Dendritic cell treated with granulocyte-macrophage colony-stimulating factor and Interleukin-4, amounts not matched to agents 40 ng/mL and 50 ng/mL, for 4 days (primary cell): ENCODE measurements around the gene CA5A.
"Not testable (repeated sequence)": the region's sequence is repeated elsewhere in the genome, so short reads cannot be mapped to it uniquely, and the experiment has no call there.

Source experiments
- H3K27ac Mint-ChIP-seq: one replicate; pipeline ENCODE4 v1.8.0; 2022; ENCODE audit warnings: mild to moderate bottlenecking, mixed read lengths
- H3K27me3 Mint-ChIP-seq: one replicate; pipeline ENCODE4 v1.8.0; 2022; ENCODE audit warnings: mild to moderate bottlenecking, mixed read lengths
- H3K36me3 Mint-ChIP-seq: one replicate; pipeline ENCODE4 v1.8.0; 2022; ENCODE audit warnings: low read depth, mixed read lengths
- H3K4me1 Mint-ChIP-seq: one replicate; pipeline ENCODE4 v1.8.0; 2022; ENCODE audit warnings: low read depth, mixed read lengths
- H3K4me3 Mint-ChIP-seq: one replicate; pipeline ENCODE4 v1.8.0; 2022; ENCODE audit warnings: mild to moderate bottlenecking, moderate library complexity, mixed read lengths
- H3K9me3 Mint-ChIP-seq: one replicate; pipeline ENCODE4 v1.8.0; 2022; ENCODE audit warnings: mixed read lengths
- intact Hi-C: fragments of 100-400 bp; cut with micrococcal nuclease; formaldehyde crosslinking; loops from one replicate; pipeline ENCODE4 v1.15.0; 2022

The CA5A gene

GRCh38 chr16:87874639-87875427 is 61.5 kb downstream of the CA5A start:
- H3K36me3 Mint-ChIP-seq = no peaks in the 10 kb centered on the region
- H3K4me1 Mint-ChIP-seq = peaks cover 22% of the 10 kb centered on the region
- no peak overlapping the region for H3K4me3 Mint-ChIP-seq
- no peak overlapping the region for H3K27ac Mint-ChIP-seq
- H3K27me3 Mint-ChIP-seq = peaks cover 26% of the 10 kb centered on the region
- no peaks in the 10 kb centered on the region for H3K9me3 Mint-ChIP-seq
- intact Hi-C loops = no loop called here

DNA sequence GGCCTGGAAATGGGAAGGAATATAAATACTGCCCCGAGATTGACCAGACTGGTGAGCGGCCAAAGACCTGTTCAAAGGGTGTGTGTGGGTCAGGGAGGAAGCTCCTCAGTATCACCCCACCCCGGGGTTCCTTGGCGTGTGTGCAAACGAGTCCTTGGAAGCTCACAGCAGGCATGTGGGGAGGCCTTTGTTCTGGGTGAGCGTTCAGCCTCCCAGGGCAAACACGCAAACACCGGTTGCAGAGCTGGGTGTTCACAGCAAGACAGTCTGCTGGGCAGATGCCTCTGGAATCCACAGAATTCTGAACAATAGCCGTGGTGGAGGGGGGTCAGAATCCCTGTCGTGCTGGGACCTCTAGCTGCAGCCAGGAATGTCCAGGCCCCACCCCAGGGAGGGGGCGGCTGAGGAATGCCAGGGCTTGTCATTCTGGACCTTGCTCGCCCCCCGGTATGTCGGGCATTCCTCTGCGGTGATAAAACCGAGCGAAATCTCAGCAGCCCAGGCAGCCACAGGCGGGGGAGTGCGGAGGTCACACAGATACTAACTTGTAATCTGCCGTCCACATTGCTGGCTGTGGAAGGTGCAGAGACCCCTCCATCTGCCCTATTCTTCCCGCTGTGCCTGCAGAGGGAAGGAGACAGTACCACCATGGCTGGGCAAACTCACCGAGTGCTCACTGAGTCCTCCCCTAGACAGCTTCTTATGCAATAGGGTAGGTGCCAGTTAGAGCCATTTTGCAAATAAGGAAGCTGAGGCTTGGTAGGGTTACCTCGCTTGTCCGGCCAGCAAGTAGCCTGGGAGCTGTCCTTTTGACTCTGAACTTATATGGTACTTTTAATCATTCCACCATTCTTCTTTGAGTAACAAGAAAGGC is 65.7 kb downstream of the CA5A start:
- not testable (repeated sequence) for H3K36me3 Mint-ChIP-seq, H3K9me3 Mint-ChIP-seq, H3K4me3 Mint-ChIP-seq, H3K27me3 Mint-ChIP-seq, H3K27ac Mint-ChIP-seq
- peaks cover 57% of the 10 kb centered on the region for H3K4me1 Mint-ChIP-seq
- intact Hi-C loops = loop anchor here (1.0 to 2.0 kb wide), 3 partner anchors 17 to 91 kb away; no protein-coding TSS in a partner anchor

GRCh38 chr16:87869879-87870417 is 66.4 kb downstream of the CA5A start:
- intact Hi-C loops = loop anchor here (2.0 kb wide), 1 partner anchor 39 kb away; no protein-coding TSS in a partner anchor
- H3K9me3 Mint-ChIP-seq, H3K27ac Mint-ChIP-seq, H3K36me3 Mint-ChIP-seq, H3K4me3 Mint-ChIP-seq, H3K27me3 Mint-ChIP-seq: not testable (repeated sequence)
- H3K4me1 Mint-ChIP-seq = peaks cover 56% of the 10 kb centered on the region

DNA sequence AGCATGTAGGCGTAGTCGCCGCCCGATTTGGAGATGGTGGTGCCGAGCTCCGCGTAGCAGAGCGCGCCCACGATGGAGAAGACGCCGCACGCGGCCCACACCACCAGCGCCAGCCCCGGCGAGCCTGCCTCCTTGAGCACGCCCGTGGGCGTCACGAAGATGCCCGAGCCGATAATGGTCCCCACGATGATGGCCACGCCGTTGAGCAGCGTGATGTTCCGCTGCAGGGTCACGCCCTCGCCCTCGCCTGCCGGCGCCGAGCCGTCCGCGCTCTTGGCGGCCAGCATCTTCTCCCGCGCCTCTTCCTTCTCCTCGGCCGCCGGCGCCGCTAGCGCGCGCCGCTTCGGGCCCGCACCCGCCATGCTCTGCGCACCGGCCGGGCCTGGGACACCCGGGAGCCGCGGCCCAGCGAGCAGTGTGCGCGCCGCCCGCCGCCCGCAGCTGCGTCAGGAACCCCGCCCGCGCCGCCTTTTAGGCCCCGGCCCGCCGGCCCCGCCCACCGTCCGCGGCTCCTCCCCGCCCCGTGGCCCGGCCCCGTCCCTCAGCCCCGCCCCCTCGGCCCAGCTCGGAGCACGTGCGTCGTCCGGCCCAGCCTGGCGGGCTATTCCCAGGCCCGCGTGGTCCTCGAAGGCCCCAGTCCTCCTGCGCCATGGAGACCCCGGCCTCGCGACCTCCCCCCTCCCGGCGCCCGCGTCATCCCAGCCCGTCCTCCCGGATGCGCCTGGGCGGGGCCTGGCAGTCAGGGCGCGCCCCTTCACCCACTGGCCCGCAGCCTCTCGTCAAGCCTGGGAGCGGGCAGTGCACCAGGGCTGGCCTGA is 67.1 kb downstream of the CA5A start, which contains the start of gene SLC7A5:
TSS of gene SLC7A5 (minus strand) at position 447 of the 818 bp plus-strand sequence. CDS start at position 362, 85 bp downstream.
- peaks cover 57% of the 10 kb centered on the region for H3K4me1 Mint-ChIP-seq
- H3K27me3 Mint-ChIP-seq, intact Hi-C loops, H3K9me3 Mint-ChIP-seq, H3K36me3 Mint-ChIP-seq: not testable (repeated sequence)
- peak within 1 kb of the TSS; percentile 85 for H3K27ac Mint-ChIP-seq
- peak within 1 kb of the TSS; percentile 78 for H3K4me3 Mint-ChIP-seq

- intact Hi-C loops, H3K36me3 Mint-ChIP-seq, H3K9me3 Mint-ChIP-seq, H3K27me3 Mint-ChIP-seq: not testable (repeated sequence)
- peak overlapping the region; percentile 78 for H3K4me3 Mint-ChIP-seq
- peaks cover 59% of the 10 kb centered on the region for H3K4me1 Mint-ChIP-seq
- H3K27ac Mint-ChIP-seq = peak overlapping the region; percentile 85
Measured at GRCh38 chr16:87868254-87869029, 67.9 kb downstream of the CA5A start.

GRCh38 chr16:87865902-87866555 is 70.3 kb downstream of the CA5A start:
- H3K4me1 Mint-ChIP-seq = peaks cover 70% of the 10 kb centered on the region
- H3K27ac Mint-ChIP-seq, intact Hi-C loops, H3K27me3 Mint-ChIP-seq, H3K9me3 Mint-ChIP-seq, H3K36me3 Mint-ChIP-seq, H3K4me3 Mint-ChIP-seq: not testable (repeated sequence)

GRCh38 chr16:87864331-87864989 is 71.9 kb downstream of the CA5A start:
- peaks cover 64% of the 10 kb centered on the region for H3K4me1 Mint-ChIP-seq
- no peaks in the 10 kb centered on the region for H3K9me3 Mint-ChIP-seq
- no peak overlapping the region for H3K4me3 Mint-ChIP-seq
- peaks cover 6% of the 10 kb centered on the region for H3K36me3 Mint-ChIP-seq
- intact Hi-C loops = no loop called here
- H3K27ac Mint-ChIP-seq = peak overlapping the region; percentile 30
- H3K27me3 Mint-ChIP-seq = no peaks in the 10 kb centered on the region

DNA sequence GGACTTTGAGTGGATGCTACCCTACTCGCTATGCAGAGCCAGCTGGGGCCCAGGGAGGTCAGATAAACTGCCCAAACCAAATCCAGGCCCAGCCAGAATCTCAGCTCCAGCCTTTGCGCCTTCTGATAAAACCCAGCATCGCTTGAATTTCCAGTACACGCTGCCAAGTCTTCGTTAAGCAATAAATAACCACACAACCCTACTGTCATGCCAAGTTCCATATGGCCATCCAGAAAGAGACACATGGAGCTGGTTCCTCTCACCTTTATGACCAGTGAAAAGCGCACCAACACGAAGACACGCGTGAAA is 73.0 kb downstream of the CA5A start:
- H3K36me3 Mint-ChIP-seq, H3K27me3 Mint-ChIP-seq, intact Hi-C loops, H3K9me3 Mint-ChIP-seq, H3K4me3 Mint-ChIP-seq, H3K27ac Mint-ChIP-seq: not testable (repeated sequence)
- H3K4me1 Mint-ChIP-seq = peaks cover 60% of the 10 kb centered on the region

DNA sequence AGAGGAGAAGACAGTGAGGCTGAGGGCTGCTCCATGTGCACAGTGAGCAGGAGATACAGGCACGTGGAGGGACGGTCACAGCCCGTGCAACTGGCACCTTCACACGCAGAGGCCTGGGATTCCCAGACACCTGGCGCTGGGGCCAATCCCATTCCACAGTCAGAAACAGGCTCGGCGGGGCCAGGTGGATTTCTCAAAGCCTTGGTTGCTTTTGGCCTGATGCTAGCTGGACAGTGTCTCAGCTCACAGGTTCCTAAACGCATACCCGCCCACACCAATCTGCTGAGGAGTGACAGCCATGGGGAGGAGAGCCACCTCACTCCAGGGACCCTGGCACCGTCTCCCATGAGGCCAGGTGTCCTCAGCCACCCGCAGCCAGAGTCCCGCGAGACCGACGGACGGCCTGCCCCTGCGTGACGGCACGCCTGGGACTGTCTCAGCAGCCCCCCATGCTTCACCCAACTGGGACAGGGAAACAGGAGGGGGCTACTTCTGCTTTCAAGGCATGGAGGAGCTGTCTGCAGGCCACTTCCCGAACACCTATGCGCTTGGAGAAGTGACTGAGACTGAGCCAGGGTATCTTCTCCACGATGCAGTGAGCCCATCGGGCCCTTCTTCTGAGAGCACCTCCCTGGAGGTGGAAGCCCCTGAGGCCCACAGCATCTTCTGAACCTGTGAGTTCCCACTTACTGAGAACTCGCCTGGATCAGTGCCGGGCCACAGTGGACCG is 73.6 kb downstream of the CA5A start:
- intact Hi-C loops, H3K9me3 Mint-ChIP-seq, H3K4me3 Mint-ChIP-seq, H3K27ac Mint-ChIP-seq, H3K27me3 Mint-ChIP-seq, H3K36me3 Mint-ChIP-seq: not testable (repeated sequence)
- peaks cover 60% of the 10 kb centered on the region for H3K4me1 Mint-ChIP-seq

DNA sequence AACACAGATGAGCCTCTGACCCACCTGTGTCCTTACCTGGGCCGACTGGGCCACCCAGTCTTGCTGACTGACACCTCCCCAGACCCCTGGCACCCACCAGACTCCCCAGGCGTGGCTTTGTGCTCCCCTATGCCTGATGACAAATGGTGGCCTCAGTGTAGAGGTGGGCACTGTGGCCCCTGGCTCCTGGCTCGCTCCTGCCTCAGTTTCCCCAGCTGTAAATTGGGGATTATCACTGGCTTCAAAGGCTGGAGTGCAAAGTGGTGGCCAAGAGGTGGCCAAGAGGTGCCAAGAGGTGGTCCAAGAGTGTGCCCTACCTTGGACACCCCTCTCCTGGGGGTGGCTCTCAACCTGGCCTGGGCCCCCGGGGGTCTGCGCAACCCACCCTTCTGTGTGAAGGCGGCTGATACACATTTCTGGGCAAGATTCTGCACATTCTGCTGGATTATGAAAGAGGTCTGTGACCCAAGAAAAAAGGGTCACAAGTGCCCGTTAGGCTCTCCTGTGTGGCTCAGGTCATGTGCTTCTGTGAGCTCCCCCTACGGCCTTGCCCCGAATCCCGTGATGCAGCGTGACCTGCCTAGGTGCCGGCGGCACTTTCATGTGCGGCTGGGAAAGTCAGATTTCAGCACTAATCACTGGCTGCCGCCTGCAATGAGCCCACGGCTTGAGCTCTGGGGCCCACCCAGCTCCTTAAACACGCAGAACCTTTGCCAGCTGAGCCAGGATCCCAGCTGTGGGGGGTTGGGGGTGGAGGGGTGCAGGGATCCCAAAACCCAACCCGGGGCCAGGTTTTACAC is 74.8 kb downstream of the CA5A start:
- H3K4me1 Mint-ChIP-seq = peaks cover 60% of the 10 kb centered on the region
- H3K27me3 Mint-ChIP-seq, H3K36me3 Mint-ChIP-seq, H3K27ac Mint-ChIP-seq, H3K9me3 Mint-ChIP-seq, H3K4me3 Mint-ChIP-seq, intact Hi-C loops: not testable (repeated sequence)

DNA sequence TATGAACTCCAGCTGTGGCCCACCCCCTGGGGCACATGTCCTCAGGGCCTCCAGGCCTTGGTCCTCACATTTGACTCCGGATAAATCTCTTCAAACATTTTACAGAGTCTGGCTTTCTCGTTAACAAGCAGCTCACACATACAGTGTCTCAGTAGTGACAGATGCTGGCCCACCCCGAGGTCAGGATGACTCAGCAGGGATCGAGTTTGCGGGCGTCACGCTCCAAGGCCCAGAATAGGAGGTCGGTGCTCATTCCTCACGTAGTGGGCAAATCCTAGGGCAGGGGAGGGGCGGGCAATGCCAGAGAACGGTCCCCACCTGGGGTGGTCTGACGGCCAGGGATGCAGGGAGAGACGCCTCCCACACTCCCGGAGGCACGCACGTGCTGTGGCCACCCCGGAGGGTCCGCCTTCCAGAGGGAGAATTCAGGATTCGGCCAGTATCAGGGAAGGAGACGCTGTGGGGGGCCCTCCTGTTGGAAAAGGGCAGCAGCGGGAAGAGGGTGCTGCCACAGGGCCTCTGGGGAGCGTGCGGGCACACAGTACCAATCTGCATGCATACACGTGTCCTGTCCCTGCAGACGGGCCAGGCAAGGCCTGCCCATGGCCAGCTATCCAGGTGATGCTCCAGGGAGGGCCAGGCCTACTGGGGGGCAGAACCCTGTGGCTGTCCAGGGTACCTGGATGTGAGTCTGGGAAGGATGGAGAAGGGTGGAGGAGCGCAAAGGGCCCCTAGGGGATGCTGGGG is 75.6 kb downstream of the CA5A start:
- peaks cover 60% of the 10 kb centered on the region for H3K4me1 Mint-ChIP-seq
- H3K27ac Mint-ChIP-seq = no peak overlapping the region
- no peaks in the 10 kb centered on the region for H3K27me3 Mint-ChIP-seq
- intact Hi-C loops = no loop called here
- H3K36me3 Mint-ChIP-seq = peaks cover 6% of the 10 kb centered on the region
- no peaks in the 10 kb centered on the region for H3K9me3 Mint-ChIP-seq
- no peak overlapping the region for H3K4me3 Mint-ChIP-seq
